CD8-positive, alpha-beta memory T cell (primary cell): ENCODE results near the gene OR11G2. TPM values are rescaled to one million over a fixed set of nuclear protein-coding genes. Genes with fewer than 3 reads are reported as not detected.
"Not testable (repeated sequence)": the region's sequence is repeated elsewhere in the genome, so short reads cannot be mapped to it uniquely, and the experiment has no call there.

ENCODE experiments used
- CTCF ChIA-PET: fragments of 350-600 bp; sonication (Branson Sonifier 250); formaldehyde crosslinking; loops from one replicate; lab custom pipeline; 2021; ENCODE audit warnings: antibody characterized with exemption; lab: Charles Lee
- POLR2A ChIA-PET: fragments of 350-600 bp; sonication (Branson Sonifier 250); formaldehyde crosslinking; loops from one replicate; lab custom pipeline; 2021; ENCODE audit warnings: antibody characterized with exemption; lab: Charles Lee
- DNase-seq, 5 donors: peaks; one replicate each; pipeline versions ENCODE4 v3.0.0 to v3.0.0-alpha.2; 2020 to 2022; ENCODE audit warnings: mixed read lengths in 1 of 5
- H3K27ac ChIP-seq: one replicate; pipeline ENCODE4 v1.7.0; 2013; ENCODE audit warnings: low read depth, mild to moderate bottlenecking, low read length, moderate library complexity
- H3K27me3 ChIP-seq: 2 replicates; pipeline ENCODE4 v1.7.0; 2013; ENCODE audit warnings: low read length, mild to moderate bottlenecking; ENCODE audit not compliant: insufficient read depth, poor library complexity, severe bottlenecking
- H3K36me3 ChIP-seq: 2 replicates; pipeline ENCODE4 v1.7.0; 2013; ENCODE audit warnings: mild to moderate bottlenecking, low read length, moderate library complexity; ENCODE audit not compliant: insufficient read depth
- H3K4me1 ChIP-seq: 2 replicates; pipeline ENCODE4 v1.7.0; 2013; ENCODE audit warnings: mild to moderate bottlenecking, low read length, moderate library complexity; ENCODE audit not compliant: insufficient read depth
- H3K4me3 ChIP-seq: 2 replicates; pipeline ENCODE4 v1.7.0; 2013; ENCODE audit warnings: mild to moderate bottlenecking, low read length
- H3K9me3 ChIP-seq: 2 replicates; pipeline ENCODE4 v1.7.0; 2013; ENCODE audit warnings: mild to moderate bottlenecking, low read length
- H3K27ac Mint-ChIP-seq, 8 donors: one replicate each; pipeline ENCODE4 v1.8.0; 2020 to 2021; ENCODE audit warnings: mixed read lengths in 8 of 8, mild to moderate bottlenecking in 6 of 8, inconsistent platforms in 3 of 8, moderate library complexity in 3 of 8
- H3K27me3 Mint-ChIP-seq, 2 donors: one replicate each; pipeline ENCODE4 v1.8.0; 2020 to 2021; ENCODE audit warnings: mixed read lengths in 2 of 2, mild to moderate bottlenecking in 1 of 2, moderate library complexity in 1 of 2
- H3K36me3 Mint-ChIP-seq, 3 donors: one replicate each; pipeline ENCODE4 v1.8.0; 2020 to 2021; ENCODE audit warnings: mixed read lengths in 3 of 3, inconsistent platforms in 1 of 3, mild to moderate bottlenecking in 1 of 3
- H3K4me1 Mint-ChIP-seq, 3 donors: one replicate each; pipeline ENCODE4 v1.8.0; 2020 to 2021; ENCODE audit warnings: mixed read lengths in 3 of 3, inconsistent platforms in 1 of 3, mild to moderate bottlenecking in 1 of 3
- H3K4me3 Mint-ChIP-seq, 7 donors: one replicate each; pipeline ENCODE4 v1.8.0; 2020 to 2021; ENCODE audit warnings: mixed read lengths in 7 of 7, mild to moderate bottlenecking in 6 of 7, moderate library complexity in 4 of 7, inconsistent platforms in 2 of 7
- H3K9me3 Mint-ChIP-seq, 5 donors: one replicate each; pipeline ENCODE4 v1.8.0; 2020 to 2022; ENCODE audit warnings: mixed read lengths in 5 of 5, mild to moderate bottlenecking in 3 of 5, moderate library complexity in 2 of 5, inconsistent platforms in 1 of 5
- polyA plus RNA-seq: library from polyadenylated mRNA; unstranded; fragments of 300-500 nt; fragmentation: Illumina TruSeq; gene quantifications from one replicate; pipeline ENCODE4 v1.2.3, GENCODE V29; 2021
- total RNA-seq, 2 experiments: library from RNA; stranded (reverse); gene quantifications; one replicate each; pipeline ENCODE4 v1.2.3, GENCODE V29; 2021

OR11G2 gene, protein sequence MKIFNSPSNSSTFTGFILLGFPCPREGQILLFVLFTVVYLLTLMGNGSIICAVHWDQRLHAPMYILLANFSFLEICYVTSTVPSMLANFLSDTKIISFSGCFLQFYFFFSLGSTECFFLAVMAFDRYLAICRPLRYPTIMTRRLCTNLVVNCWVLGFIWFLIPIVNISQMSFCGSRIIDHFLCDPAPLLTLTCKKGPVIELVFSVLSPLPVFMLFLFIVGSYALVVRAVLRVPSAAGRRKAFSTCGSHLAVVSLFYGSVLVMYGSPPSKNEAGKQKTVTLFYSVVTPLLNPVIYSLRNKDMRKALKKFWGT
- total RNA-seq: not detected
- not detected for polyA plus RNA-seq

DNA sequence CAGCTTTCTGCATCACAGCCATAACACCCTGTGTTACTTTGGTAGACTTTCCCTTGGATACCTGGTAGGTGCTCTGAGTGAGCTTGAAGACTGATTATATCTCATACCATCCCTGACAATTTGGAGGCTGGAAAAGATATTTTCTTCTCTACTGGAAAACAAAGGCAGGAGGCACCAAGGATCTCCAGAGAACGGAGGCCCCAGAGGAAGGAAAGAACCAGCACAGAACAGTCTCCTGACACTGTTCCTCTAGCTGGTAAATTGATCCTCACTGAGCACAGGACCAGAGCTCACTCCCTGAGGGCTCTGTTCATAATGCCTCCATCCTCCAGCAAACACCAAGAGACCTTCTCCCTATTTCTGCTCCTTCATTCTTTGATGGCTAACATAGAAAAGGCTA lies at the start of gene OR11G2:
TSS of gene OR11G2 (plus strand) at position 301 of the 400 bp plus-strand sequence. CDS start 6,542 bp downstream, outside the sequence.
- H3K27me3 ChIP-seq: no peaks in the 10 kb centered on the region
- no peaks in the 10 kb centered on the region for H3K9me3 ChIP-seq
- POLR2A ChIA-PET: no interaction called here
- Mint-ChIP-seq H3K4me1 (no peaks in the 10 kb centered on the region), H3K36me3 (no peaks in the 10 kb centered on the region), H3K27ac (no peak within 1 kb of the TSS), H3K27me3 (peaks cover 4 to 21% of the 10 kb centered on the region in 2 donors), H3K9me3 (peaks cover 0 to 3% (median 0%) of the 10 kb centered on the region in 5 donors), H3K4me3 (no peak within 1 kb of the TSS)
- H3K4me1 ChIP-seq: no peaks in the 10 kb centered on the region
- CTCF ChIA-PET: no interaction called here
- no peaks in the 10 kb centered on the region for H3K36me3 ChIP-seq
- no peak for DNase-seq
- H3K4me3 ChIP-seq: no peak within 1 kb of the TSS
- H3K27ac ChIP-seq: no peak within 1 kb of the TSS

DNA sequence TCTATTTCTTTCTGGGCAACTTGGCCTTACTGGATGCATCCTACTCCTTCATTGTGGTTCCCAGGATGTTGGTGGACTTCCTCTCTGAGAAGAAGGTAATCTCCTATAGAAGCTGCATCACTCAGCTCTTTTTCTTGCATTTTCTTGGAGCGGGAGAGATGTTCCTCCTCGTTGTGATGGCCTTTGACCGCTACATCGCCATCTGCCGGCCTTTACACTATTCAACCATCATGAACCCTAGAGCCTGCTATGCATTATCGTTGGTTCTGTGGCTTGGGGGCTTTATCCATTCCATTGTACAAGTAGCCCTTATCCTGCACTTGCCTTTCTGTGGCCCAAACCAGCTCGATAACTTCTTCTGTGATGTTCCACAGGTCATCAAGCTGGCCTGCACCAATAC lies 46.8 kb upstream of the OR11G2 start:
- CTCF ChIA-PET: no interaction called here
- H3K27ac Mint-ChIP-seq: no peak overlapping the region
- H3K4me1 ChIP-seq: no peaks in the 10 kb centered on the region
- POLR2A ChIA-PET: no interaction called here
- H3K27me3 ChIP-seq: no peaks in the 10 kb centered on the region
- no peaks in the 10 kb centered on the region for H3K4me1 Mint-ChIP-seq
- H3K4me3 Mint-ChIP-seq: no peak overlapping the region
- no peak overlapping the region for H3K4me3 ChIP-seq
- no peaks in the 10 kb centered on the region for H3K9me3 ChIP-seq
- H3K27me3 Mint-ChIP-seq: peaks cover 1 to 10% of the 10 kb centered on the region in 2 donors
- DNase-seq: no peak
- H3K27ac ChIP-seq: no peak overlapping the region
- H3K36me3 Mint-ChIP-seq: no peaks in the 10 kb centered on the region
- H3K36me3 ChIP-seq: no peaks in the 10 kb centered on the region
- peaks cover 0 to 3% (median 2%) of the 10 kb centered on the region in 5 donors for H3K9me3 Mint-ChIP-seq

DNA sequence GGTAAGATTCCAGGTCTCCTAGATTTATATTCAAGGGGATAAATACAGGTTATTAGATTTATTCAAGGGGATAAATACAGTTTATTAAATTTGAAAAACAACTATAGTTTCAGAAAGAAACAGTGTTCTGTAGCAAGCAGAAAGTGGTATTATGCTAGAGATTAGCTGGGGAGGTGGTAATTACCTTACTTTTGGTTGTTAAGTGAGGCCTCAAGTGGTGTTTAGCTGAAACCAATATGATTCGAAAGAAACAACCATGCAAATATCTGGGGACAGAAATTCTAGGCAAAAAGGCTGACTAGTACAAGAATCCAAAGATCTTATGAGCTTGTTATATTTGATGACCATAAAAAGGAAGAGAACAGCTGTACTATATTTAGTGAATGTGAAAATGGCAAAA lies 45.9 kb upstream of the OR11G2 start:
- Histone ChIP-seq H3K27me3 (no peaks in the 10 kb centered on the region), H3K4me3 (no peak overlapping the region), H3K4me1 (no peaks in the 10 kb centered on the region), H3K9me3 (no peaks in the 10 kb centered on the region), H3K27ac (no peak overlapping the region), H3K36me3 (no peaks in the 10 kb centered on the region)
- peaks cover 0 to 6% (median 3%) of the 10 kb centered on the region in 5 donors for H3K9me3 Mint-ChIP-seq
- H3K27me3 Mint-ChIP-seq: peaks cover 1 to 12% of the 10 kb centered on the region in 2 donors
- POLR2A ChIA-PET: no interaction called here
- H3K36me3 Mint-ChIP-seq: no peaks in the 10 kb centered on the region
- no peaks in the 10 kb centered on the region for H3K4me1 Mint-ChIP-seq
- H3K27ac Mint-ChIP-seq: no peak overlapping the region
- no peak overlapping the region for H3K4me3 Mint-ChIP-seq
- CTCF ChIA-PET: no interaction called here
- no peak for DNase-seq

DNA sequence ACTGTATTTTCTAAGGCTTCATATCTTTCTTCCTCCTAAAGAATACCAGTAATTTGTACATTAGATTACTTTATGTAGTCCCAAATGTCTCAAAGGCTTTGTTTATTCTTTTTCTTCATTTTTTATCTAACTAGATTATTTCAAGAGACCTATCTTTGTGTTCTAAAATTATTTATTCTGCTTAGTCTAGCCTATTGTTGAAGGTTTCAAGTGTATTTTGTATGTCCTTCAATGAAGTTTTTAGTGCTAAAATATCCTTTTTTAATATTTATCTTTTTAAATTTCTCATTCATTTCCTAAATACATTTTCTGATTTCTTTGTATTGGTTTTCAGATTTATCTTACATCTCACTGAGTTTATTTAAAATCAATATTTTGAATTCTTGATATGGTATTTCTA lies 26.2 kb upstream of the OR11G2 start:
- Mint-ChIP-seq H3K27ac (no peak overlapping the region), H3K27me3 (peaks cover 2 to 24% of the 10 kb centered on the region in 2 donors), H3K4me1 (no peaks in the 10 kb centered on the region), H3K36me3 (no peaks in the 10 kb centered on the region), H3K9me3 (peaks cover 20 to 43% (median 27%) of the 10 kb centered on the region in 5 donors), H3K4me3 (no peak overlapping the region)
- POLR2A ChIA-PET: no interaction called here
- Histone ChIP-seq H3K36me3 (no peaks in the 10 kb centered on the region), H3K4me3 (no peak overlapping the region), H3K27me3 (no peaks in the 10 kb centered on the region), H3K9me3 (no peaks in the 10 kb centered on the region), H3K27ac (no peak overlapping the region), H3K4me1 (no peaks in the 10 kb centered on the region)
- no peak for DNase-seq
- CTCF ChIA-PET: no interaction called here

DNA sequence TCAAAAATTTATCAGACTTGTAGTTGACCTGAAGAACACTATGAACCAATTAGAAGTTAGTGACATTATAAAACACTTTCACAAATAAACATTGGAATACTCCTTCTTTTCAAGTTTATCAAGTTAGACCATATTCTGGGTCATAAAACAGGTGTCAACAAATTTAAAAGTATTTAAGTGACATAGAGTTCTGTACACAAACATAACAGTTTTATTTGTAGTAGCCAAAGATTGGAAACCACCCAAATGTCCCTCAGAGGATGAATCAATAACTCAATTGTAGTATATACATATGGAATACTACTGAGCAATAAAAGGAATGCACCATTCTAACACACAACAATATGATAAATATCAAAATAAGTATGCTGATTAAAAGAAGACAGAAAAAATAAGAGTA lies 23.6 kb upstream of the OR11G2 start:
- ChIA-PET CTCF (no interaction called here), POLR2A (no interaction called here)
- no peaks in the 10 kb centered on the region for H3K4me1 ChIP-seq
- H3K27ac ChIP-seq: no peak overlapping the region
- Mint-ChIP-seq H3K4me1 (no peaks in the 10 kb centered on the region), H3K27ac (no peak overlapping the region), H3K36me3 (no peaks in the 10 kb centered on the region), H3K9me3 (peaks cover 20 to 42% (median 27%) of the 10 kb centered on the region in 5 donors), H3K4me3 (no peak overlapping the region), H3K27me3 (peaks cover 5 to 30% of the 10 kb centered on the region in 2 donors)
- no peak overlapping the region for H3K4me3 ChIP-seq
- H3K27me3 ChIP-seq: no peaks in the 10 kb centered on the region
- no peaks in the 10 kb centered on the region for H3K9me3 ChIP-seq
- no peaks in the 10 kb centered on the region for H3K36me3 ChIP-seq
- DNase-seq: no peak

DNA sequence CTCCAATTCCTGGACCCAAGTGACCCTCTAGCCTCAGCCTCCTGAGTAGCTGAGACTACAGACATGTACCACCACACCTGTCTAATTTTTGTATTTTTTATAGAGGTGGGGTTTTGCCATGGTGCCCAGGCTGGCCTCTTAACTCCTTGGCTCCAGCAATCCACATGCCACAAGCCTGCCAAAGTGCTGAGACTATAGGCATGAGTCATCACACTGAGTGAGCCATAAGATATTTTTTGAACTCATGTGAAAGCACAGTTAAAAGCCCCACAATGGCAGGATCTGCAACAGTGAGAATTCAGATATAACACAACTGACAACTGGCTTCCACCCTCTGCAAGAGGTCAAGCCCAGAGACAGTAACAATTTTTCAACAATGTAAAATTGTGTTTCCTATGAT lies 20.8 kb upstream of the OR11G2 start:
- H3K4me1 Mint-ChIP-seq, H3K4me3 Mint-ChIP-seq, H3K27ac ChIP-seq, POLR2A ChIA-PET, H3K4me1 ChIP-seq, DNase-seq, H3K36me3 Mint-ChIP-seq, H3K27me3 ChIP-seq, H3K27ac Mint-ChIP-seq, H3K9me3 ChIP-seq, CTCF ChIA-PET, H3K4me3 ChIP-seq, H3K36me3 ChIP-seq: not testable (repeated sequence)
- H3K27me3 Mint-ChIP-seq: peaks cover 6 to 27% of the 10 kb centered on the region in 2 donors
- peaks cover 10 to 19% (median 12%) of the 10 kb centered on the region in 5 donors for H3K9me3 Mint-ChIP-seq

DNA sequence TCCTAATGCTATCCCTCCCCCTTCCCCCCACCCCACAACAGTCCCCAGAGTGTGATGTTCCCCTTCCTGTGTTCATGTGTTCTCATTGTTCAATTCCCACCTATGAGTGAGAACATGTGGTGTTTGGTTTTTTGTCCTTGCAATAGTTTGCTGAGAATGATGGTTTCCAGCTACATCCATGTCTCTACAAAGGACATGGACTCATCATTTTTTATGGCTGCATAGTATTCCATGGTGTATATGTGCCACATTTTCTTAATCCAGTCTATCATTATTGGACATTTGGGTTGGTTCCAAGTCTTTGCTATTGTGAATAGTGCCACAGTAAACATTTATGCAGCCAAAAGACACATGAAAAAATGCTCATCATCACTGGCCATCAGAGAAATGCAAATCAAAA lies 16.5 kb upstream of the OR11G2 start:
- H3K27ac Mint-ChIP-seq, H3K4me1 Mint-ChIP-seq, DNase-seq, H3K27ac ChIP-seq, POLR2A ChIA-PET, H3K4me1 ChIP-seq, H3K9me3 ChIP-seq, H3K36me3 ChIP-seq, H3K4me3 ChIP-seq, H3K4me3 Mint-ChIP-seq, H3K9me3 Mint-ChIP-seq, CTCF ChIA-PET, H3K27me3 ChIP-seq, H3K36me3 Mint-ChIP-seq: not testable (repeated sequence)
- H3K27me3 Mint-ChIP-seq: peaks cover 4 to 16% of the 10 kb centered on the region in 2 donors

DNA sequence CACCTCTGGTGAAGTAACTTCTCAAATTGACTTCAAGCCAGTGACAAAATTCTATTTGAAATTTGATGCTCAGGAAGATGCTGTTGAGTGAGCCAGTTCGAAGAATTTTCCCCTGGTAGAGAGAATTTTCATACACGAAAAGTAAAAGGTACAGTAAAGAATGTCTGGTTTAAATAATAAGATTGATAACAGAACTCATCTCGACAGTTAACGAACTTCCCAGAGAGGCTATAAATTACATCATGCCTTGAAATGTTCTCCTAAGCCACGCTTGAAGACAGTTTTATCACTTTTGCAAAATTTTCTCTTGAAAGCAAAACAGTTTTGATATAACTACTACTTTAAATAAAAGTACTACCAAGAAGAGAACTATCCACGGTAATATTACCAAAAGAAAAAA lies 14.4 kb upstream of the OR11G2 start:
- Histone ChIP-seq H3K27ac (peak overlapping the region; percentile 24), H3K9me3 (no peaks in the 10 kb centered on the region), H3K27me3 (no peaks in the 10 kb centered on the region), H3K4me1 (no peaks in the 10 kb centered on the region), H3K36me3 (no peaks in the 10 kb centered on the region), H3K4me3 (no peak overlapping the region)
- H3K27me3 Mint-ChIP-seq: peaks cover 1 to 11% of the 10 kb centered on the region in 2 donors
- CTCF ChIA-PET: no interaction called here
- DNase-seq: no peak
- H3K4me1 Mint-ChIP-seq: no peaks in the 10 kb centered on the region
- no peak overlapping the region for H3K27ac Mint-ChIP-seq
- POLR2A ChIA-PET: no interaction called here
- no peak overlapping the region for H3K4me3 Mint-ChIP-seq
- H3K36me3 Mint-ChIP-seq: no peaks in the 10 kb centered on the region
- no peaks in the 10 kb centered on the region for H3K9me3 Mint-ChIP-seq
